Measurements from ENCODE around the gene VANGL1.

The VANGL1 gene

DNA sequence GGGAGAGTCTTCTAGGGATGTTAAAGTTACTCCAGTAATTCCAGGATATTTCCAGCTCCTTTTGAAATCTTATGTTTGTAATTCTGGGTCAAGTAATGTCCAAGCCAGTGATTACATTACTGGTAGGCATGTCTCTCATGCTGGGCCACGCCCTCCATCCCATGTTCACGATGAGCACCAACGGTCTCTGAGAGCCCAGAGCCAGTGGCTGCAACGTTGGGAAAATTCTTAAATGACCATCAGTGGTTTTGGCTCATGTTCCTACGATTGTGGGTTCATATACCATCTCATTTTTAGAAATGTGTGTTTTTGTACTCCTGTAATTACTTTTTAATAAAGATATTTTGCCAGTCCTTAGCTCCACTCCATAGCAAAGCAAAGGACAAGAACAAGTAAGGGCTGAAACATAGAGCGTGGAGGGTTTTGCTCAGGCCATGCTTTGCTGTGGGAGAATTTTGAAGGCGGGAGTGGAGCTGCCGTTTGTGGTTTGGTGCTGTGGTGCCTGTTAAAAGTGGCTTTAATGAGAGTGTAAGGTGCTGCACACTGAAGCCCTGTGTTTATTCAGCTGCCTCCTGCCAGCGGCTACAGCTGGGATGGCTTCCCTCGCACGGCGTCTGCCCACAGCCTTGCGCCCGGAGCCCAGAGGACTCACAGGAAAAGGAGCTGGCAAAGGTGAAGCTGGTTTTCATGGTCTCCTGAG, 28.9 kb downstream of the VANGL1 start:
- peaks cover 33% of the 10 kb centered on the region for H3K36me3 ChIP-seq (ENCODE audit: insufficient read depth, low read depth, low read length)
- H3K27me3 ChIP-seq (ENCODE audit: insufficient read depth, low read length), result no peaks in the 10 kb centered on the region
- no peaks in the 10 kb centered on the region for H3K9me3 ChIP-seq (ENCODE audit: insufficient read depth, low read depth, low read length)
- no peak overlapping the region for H3K4me3 ChIP-seq (ENCODE audit: low read length)
- no peak overlapping the region for H3K27ac ChIP-seq (ENCODE audit: low read length)
- no peaks in the 10 kb centered on the region for H3K4me1 ChIP-seq (ENCODE audit: insufficient read depth, low read length)
- no peak overlapping the region for H3K9ac ChIP-seq (ENCODE audit: low read depth, low read length)

DNA sequence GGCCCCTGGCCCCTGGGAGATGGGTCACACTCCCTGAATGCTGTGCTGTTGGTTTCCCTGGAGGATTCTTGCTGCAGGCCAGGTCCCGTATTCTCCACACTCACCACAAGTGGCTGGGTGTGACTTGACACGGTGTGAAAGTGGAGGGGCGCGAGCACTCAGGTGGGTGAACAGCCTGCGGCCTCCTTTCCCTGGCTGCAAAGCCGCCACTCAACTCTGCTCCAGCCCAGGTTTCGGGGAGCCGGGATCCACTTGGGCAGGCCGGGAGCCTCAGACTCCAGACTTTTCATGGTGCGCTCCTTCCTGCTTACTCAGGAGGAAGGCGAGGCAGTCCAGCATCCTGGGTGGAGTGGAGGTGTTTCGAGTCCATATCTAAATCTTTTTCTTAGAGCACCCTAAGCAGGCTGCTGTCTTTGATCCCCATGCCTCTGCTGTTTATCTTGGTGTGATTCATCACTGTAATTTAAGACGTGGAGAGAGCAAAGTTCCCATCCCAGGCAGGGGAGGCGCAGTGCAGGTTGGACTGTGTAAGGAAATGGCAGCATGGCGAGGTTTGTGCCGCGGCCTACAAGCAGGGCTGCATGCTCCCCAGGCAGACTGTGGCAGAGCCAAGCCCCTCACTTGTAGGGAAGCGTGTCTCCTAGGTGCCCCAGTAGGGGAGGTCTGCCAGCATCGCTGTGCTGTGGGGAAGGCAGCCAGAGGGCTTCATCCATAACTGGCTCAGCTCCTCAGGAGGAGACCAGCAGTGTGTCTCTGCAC, 29.6 kb downstream of the VANGL1 start:
- Histone ChIP-seq H3K4me3 (ENCODE audit: low read length) (no peak overlapping the region), H3K9me3 (ENCODE audit: insufficient read depth, low read depth, low read length) (no peaks in the 10 kb centered on the region), H3K27me3 (ENCODE audit: insufficient read depth, low read length) (no peaks in the 10 kb centered on the region), H3K4me1 (ENCODE audit: insufficient read depth, low read length) (no peaks in the 10 kb centered on the region), H3K27ac (ENCODE audit: low read length) (no peak overlapping the region), H3K36me3 (ENCODE audit: insufficient read depth, low read depth, low read length) (peaks cover 29% of the 10 kb centered on the region), H3K9ac (ENCODE audit: low read depth, low read length) (no peak overlapping the region)

DNA sequence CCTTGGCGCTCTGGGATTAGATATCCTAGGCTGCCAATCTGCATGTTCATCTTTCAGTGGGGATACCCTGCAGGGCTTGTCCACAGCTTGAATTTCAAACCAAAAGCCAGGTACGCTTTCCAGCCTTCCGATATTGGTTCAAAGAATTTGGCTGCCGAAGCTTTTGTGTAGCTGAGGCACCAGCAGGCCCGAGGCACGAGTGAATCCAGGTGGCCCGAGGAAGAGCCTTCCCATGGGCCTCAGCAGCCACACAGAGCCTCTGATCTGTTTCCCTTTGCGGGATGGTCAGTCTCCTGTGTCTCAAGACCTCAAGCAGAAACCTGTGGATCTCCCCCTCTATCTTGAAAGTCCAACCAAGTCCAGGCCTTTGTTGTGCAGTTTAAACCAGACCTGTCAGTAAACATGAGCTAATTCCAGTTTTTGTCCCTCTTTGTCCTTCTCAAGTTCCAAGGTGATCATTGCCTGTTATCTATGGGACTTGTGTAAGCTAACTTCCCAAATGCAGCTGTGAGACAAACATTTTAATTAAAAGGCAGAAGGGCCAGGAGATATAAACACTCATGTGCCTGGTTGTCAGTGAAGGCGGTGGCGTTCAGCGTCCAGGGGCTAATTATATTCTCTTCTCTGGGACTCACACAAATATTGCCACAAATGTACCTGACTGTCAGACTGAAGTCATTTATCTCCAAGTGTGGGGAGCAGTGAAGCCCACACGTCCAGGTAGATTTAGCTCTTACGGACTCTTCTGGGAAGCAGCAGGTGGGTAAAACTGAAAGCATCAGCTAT, 30.6 kb downstream of the VANGL1 start:
- Histone ChIP-seq H3K27ac (ENCODE audit: low read length) (no peak overlapping the region), H3K9ac (ENCODE audit: low read depth, low read length) (no peak overlapping the region)

DNA sequence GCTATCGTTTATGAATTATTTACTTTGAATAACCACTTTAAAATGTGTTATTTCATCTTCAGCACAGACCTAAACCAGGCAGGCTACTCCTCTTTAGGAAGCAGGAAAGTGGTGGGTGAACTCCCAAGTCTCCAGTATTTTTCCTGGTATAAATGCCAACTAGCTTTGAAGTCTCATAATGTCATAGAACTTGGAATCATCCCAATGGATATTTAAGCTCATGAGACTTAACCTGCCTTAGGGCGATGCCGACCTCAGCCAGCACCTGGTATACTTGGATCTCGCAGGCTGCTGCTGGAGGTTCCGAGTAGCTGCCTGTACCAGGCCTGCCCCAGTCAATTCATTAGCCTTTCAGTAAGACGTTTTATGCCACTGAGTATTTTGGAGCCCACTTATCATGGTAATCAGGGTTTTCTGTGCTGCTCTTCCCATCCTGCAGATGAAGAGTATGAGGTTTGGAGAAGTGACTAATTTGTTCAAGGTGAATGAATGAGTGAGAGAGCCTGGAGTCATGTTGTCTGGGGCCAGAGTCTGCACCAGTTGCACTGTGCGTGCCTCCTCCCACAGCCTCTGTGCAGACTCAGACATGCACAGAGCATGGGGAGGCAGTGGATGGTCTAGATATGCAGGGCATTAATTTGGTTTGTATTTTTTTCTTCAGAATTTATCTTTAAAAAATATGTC, 34.9 kb downstream of the VANGL1 start:
- Histone ChIP-seq H3K36me3 (ENCODE audit: insufficient read depth, low read depth, low read length) (0 out of 2 replicates have a peak, but pooled peaks cover 4% of the 10 kb centered on the region), H3K9ac (ENCODE audit: low read depth, low read length) (no peak overlapping the region), H3K27ac (ENCODE audit: low read length) (no peak overlapping the region), H3K27me3 (ENCODE audit: insufficient read depth, low read length) (no peaks in the 10 kb centered on the region), H3K4me3 (ENCODE audit: low read length) (no peak overlapping the region), H3K9me3 (ENCODE audit: insufficient read depth, low read depth, low read length) (no peaks in the 10 kb centered on the region), H3K4me1 (ENCODE audit: insufficient read depth, low read length) (peaks cover 2% of the 10 kb centered on the region; the same call in 1 of the 2 replicates)

More for the DNA sequence above, 30.6 kb downstream of the VANGL1 start:
- Histone ChIP-seq H3K4me1 (ENCODE audit: insufficient read depth, low read length) (peaks cover 2% of the 10 kb centered on the region; the same call in 1 of the 2 replicates), H3K9me3 (ENCODE audit: insufficient read depth, low read depth, low read length) (no peaks in the 10 kb centered on the region), H3K27me3 (ENCODE audit: insufficient read depth, low read length) (no peaks in the 10 kb centered on the region), H3K4me3 (ENCODE audit: low read length) (no peak overlapping the region), H3K36me3 (ENCODE audit: insufficient read depth, low read depth, low read length) (peaks cover 21% of the 10 kb centered on the region)

DNA sequence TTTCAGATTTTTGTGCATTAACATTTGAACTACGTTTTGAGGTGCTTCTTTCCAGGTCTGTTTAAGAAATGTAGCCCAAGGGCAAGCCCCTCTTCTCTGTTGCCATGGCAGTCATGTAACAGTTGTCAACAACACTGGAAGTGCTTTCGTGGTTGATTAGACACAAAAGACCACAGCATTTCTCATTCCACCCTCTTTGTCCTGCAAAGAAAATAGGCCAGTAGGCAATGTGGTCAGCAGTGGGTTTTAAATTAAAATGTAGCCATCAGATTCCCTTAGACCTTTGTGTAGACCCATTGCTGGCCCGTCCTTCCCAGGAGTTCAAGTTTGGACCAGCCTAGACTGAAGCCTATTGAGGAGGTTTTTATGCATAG, 35.4 kb downstream of the VANGL1 start:
- H3K27me3 ChIP-seq (ENCODE audit: insufficient read depth, low read length), result no peaks in the 10 kb centered on the region
- no peak overlapping the region for H3K4me3 ChIP-seq (ENCODE audit: low read length)
- H3K27ac ChIP-seq (ENCODE audit: low read length), result no peak overlapping the region
- H3K36me3 ChIP-seq (ENCODE audit: insufficient read depth, low read depth, low read length), result 0 out of 2 replicates have a peak, but pooled peaks cover 4% of the 10 kb centered on the region
- 0 out of 2 replicates have a peak overlapping the region, but pooled peaks have one; percentile 33 for H3K9ac ChIP-seq (ENCODE audit: low read depth, low read length)
- no peaks in the 10 kb centered on the region for H3K9me3 ChIP-seq (ENCODE audit: insufficient read depth, low read depth, low read length)
- peaks cover 2% of the 10 kb centered on the region; the same call in 1 of the 2 replicates for H3K4me1 ChIP-seq (ENCODE audit: insufficient read depth, low read length)

DNA sequence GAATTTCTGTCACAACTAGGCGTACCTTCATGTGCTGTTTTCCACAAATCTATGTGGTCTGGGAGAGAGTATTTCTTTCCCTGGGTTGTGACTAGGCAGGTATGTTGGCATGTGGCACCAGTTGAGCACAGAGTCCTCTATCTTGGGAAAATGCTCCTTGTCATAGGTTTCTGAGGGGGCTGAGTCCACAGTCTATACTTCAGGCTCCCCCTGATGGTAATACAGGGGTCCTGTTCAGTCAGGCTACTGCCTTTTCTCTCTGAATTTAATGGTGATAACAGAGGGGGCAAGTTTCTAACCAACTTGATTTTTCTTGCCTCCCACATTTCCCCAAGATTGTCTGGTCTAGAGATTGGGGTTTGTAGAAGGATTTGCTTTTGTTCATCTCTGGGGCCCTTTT, 35.8 kb downstream of the VANGL1 start:
- 0 out of 2 replicates have a peak overlapping the region, but pooled peaks have one; percentile 33 for H3K9ac ChIP-seq (ENCODE audit: low read depth, low read length)
- H3K27ac ChIP-seq (ENCODE audit: low read length), result no peak overlapping the region
- no peaks in the 10 kb centered on the region for H3K27me3 ChIP-seq (ENCODE audit: insufficient read depth, low read length)
- H3K9me3 ChIP-seq (ENCODE audit: insufficient read depth, low read depth, low read length), result no peaks in the 10 kb centered on the region
- H3K36me3 ChIP-seq (ENCODE audit: insufficient read depth, low read depth, low read length), result 0 out of 2 replicates have a peak, but pooled peaks cover 4% of the 10 kb centered on the region
- no peak overlapping the region for H3K4me3 ChIP-seq (ENCODE audit: low read length)
- peaks cover 2% of the 10 kb centered on the region; the same call in 1 of the 2 replicates for H3K4me1 ChIP-seq (ENCODE audit: insufficient read depth, low read length)

DNA sequence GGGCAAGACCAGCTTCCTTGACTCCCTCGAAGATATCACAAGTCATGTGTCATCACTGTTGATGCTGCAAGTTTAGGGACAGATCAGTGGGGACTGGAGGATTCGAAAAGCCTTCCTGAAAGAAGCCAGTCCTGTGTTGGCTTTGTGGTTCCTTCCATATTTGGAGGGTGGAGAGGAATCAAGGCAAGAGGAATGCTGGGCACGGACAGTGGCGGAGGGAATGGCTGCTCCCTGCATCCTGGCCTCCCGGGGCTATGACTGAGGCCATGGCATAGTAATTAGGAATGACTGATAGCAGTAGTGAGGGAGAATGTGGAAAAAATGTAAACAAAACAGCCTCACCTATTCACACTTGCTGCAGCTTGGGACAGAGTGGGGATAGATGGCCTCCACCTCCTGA, 36.4 kb downstream of the VANGL1 start:
- Histone ChIP-seq H3K9ac (ENCODE audit: low read depth, low read length) (no peak overlapping the region), H3K27me3 (ENCODE audit: insufficient read depth, low read length) (no peaks in the 10 kb centered on the region), H3K9me3 (ENCODE audit: insufficient read depth, low read depth, low read length) (no peaks in the 10 kb centered on the region), H3K4me3 (ENCODE audit: low read length) (no peak overlapping the region), H3K4me1 (ENCODE audit: insufficient read depth, low read length) (peaks cover 2% of the 10 kb centered on the region; the same call in 1 of the 2 replicates), H3K36me3 (ENCODE audit: insufficient read depth, low read depth, low read length) (peaks cover 5% of the 10 kb centered on the region; the same call in 1 of the 2 replicates), H3K27ac (ENCODE audit: low read length) (no peak overlapping the region)

DNA sequence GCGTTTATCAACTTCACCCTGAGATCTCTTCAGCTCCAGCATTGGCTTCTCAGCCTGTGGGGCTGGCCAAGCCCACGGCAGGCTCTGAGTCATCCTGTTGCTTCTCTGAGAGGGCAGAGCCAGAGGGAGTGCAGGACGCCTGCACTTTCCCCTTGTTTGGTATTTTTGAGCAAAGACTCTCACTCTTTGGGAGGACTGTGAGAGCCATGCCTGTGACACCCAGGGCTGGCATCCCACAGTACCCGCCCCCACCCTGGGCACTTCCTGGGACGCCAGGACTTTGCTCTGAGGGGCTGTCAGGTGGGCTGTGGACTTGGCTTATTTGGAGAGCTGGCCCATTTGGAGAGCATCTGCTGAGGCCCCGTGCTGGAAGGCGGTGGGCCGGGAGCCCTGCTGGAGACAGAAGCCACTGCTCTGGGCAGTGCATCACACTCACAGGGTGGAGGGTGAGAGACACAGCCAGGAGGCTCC, 37.4 kb downstream of the VANGL1 start:
- peaks cover 2% of the 10 kb centered on the region; the same call in 1 of the 2 replicates for H3K4me1 ChIP-seq (ENCODE audit: insufficient read depth, low read length)
- H3K4me3 ChIP-seq (ENCODE audit: low read length), result no peak overlapping the region
- H3K27me3 ChIP-seq (ENCODE audit: insufficient read depth, low read length), result no peaks in the 10 kb centered on the region
- no peak overlapping the region for H3K9ac ChIP-seq (ENCODE audit: low read depth, low read length)
- peaks cover 13% of the 10 kb centered on the region for H3K36me3 ChIP-seq (ENCODE audit: insufficient read depth, low read depth, low read length)
- no peak overlapping the region for H3K27ac ChIP-seq (ENCODE audit: low read length)
- no peaks in the 10 kb centered on the region for H3K9me3 ChIP-seq (ENCODE audit: insufficient read depth, low read depth, low read length)

DNA sequence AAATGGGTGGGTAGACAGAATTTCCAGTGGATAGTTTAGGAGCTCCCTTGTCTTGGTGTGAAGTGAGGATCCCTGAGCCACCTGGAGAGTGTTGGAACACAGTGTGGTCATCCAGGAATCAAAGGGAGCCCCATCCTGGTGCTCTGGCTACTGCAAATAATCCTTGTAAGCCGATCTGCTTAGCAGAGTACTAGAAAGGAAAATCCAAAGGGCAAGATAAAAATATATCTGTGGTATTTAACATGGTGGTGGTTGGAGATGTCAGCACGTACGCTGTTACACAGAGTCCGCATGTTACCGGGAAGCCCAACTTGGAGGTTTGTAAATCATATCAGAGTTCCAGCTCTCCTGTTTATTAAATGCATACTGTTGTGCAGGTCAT, 39.0 kb downstream of the VANGL1 start:
- Histone ChIP-seq H3K4me3 (ENCODE audit: low read length) (no peak overlapping the region), H3K9ac (ENCODE audit: low read depth, low read length) (no peak overlapping the region), H3K4me1 (ENCODE audit: insufficient read depth, low read length) (peaks cover 2% of the 10 kb centered on the region; the same call in 1 of the 2 replicates), H3K36me3 (ENCODE audit: insufficient read depth, low read depth, low read length) (peaks cover 28% of the 10 kb centered on the region), H3K27me3 (ENCODE audit: insufficient read depth, low read length) (no peaks in the 10 kb centered on the region), H3K27ac (ENCODE audit: low read length) (no peak overlapping the region), H3K9me3 (ENCODE audit: insufficient read depth, low read depth, low read length) (no peaks in the 10 kb centered on the region)

DNA sequence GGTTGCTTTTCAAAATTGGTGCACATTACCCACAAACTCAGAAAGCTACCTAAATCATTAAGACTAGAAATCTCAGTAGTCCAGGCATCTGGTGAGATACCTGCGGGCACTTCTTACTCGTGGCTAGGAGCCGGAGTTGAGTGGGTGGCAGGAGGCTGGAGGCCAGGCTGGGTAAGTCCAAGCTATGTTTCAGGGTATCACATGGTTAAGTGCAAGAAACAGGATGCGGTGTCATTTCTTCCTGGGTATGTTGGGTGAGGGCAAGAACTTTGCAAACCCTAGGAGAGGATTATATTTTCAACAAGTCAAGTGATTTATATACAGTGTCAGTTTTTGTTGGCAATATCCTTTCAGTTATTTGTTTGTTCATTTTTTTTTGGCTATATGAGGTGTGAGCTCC, 41.0 kb downstream of the VANGL1 start:
- Histone ChIP-seq H3K9me3 (ENCODE audit: insufficient read depth, low read depth, low read length) (no peaks in the 10 kb centered on the region), H3K36me3 (ENCODE audit: insufficient read depth, low read depth, low read length) (peaks cover 38% of the 10 kb centered on the region)

More for the DNA sequence above, 41.0 kb downstream of the VANGL1 start:
- H3K9ac ChIP-seq (ENCODE audit: low read depth, low read length), result no peak overlapping the region
- H3K4me1 ChIP-seq (ENCODE audit: insufficient read depth, low read length), result no peaks in the 10 kb centered on the region
- no peaks in the 10 kb centered on the region for H3K27me3 ChIP-seq (ENCODE audit: insufficient read depth, low read length)
- H3K27ac ChIP-seq (ENCODE audit: low read length), result no peak overlapping the region
- no peak overlapping the region for H3K4me3 ChIP-seq (ENCODE audit: low read length)

Measured in iPS-20b (cell line).